Stimulated activated CD8-positive, alpha-beta memory T cell treated with anti-CD3 and anti-CD28 coated beads, Interleukin-7, amount 100 ng/mL, for 24 hours (primary cell): Measurements from ENCODE around the gene PDCD1.

Experiments
- DNase-seq: peaks from one replicate; pipeline ENCODE4 v3.0.0-alpha.2; 2020; ENCODE audit warnings: low read depth

PDCD1 gene

GRCh38 chr2:241865416-241865956, 6.8 kb upstream of the PDCD1 start:
- no peak for DNase-seq

- DNase-seq = no peak
These were observed 6.1 kb upstream of the PDCD1 start for GRCh38 chr2:241864850-241865213.

DNA sequence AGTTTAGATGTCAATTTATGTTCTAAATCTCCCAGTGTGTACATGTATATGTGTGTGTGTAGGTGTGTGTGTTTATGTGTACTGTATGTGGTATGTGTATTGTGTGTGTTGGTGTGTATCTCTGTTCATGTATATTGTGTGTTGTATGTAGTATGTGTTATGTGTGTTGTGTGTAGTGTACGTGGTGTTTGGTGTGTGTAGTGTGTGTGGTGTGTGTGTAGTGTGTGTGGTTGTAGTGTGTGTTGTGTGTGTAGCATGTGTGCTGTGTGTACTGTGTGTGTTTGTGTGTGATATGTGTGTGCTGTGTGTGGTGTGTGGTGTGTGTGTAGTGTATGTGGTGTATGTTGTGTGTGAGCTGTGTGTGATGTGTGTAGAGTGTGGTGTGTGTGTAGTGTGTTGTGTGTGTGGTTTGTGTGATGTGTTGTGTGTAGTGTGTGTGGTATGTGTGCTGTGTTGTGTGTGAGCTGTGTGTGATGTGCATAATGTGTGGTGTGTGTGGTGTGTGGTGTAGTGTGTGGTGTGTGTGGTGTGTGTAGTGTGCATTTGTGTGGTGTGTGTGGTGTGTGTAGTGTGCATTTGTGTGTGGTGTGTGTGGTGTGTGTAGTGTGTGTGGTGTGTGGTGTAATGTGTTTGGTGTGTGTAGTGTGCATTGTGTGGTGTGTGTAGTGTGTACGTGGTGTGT, 5.6 kb upstream of the PDCD1 start:
- DNase-seq = no peak

- DNase-seq = peak; percentile 45
These were observed 4.9 kb upstream of the PDCD1 start for GRCh38 chr2:241863536-241863954.

GRCh38 chr2:241862775-241863535, 4.3 kb upstream of the PDCD1 start:
- no peak for DNase-seq

DNA sequence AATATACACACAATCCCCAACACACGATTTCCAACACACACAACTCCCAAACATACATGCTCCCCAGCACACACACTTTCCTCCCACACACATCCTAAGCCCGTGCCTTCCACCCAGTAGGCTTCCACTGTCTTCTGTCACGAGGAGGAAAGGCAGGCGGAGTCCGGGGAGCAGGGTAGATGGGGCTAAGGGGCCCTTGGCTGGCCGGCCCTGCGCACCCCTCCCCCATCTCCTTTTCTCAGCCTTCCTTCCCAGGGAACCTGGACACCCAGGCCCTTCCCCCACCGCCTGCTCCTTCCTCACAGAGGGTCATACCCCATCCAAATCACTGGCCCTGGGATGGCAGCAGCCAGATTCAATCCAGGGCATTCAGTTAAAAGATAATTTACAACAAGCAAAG, 3.4 kb upstream of the PDCD1 start:
- no peak for DNase-seq

DNA sequence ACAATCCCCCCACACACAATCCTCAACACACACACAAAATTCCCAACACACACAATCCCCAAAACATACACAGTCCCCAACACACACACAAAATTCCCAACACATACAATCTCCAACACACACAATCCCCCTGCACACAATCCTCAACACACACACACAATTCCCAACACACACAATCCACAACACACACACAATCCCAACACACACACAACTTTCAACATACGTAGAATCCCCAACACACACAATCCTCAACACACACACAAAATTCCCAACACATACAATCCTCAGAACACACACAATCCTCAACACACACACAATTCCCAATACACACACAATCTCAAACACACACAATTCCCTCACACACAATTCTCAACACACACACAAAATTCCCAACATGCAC, 2.6 kb upstream of the PDCD1 start:
- no peak for DNase-seq

- no peak for DNase-seq
These were observed 1.7 kb upstream of the PDCD1 start for GRCh38 chr2:241860184-241861078.

DNA sequence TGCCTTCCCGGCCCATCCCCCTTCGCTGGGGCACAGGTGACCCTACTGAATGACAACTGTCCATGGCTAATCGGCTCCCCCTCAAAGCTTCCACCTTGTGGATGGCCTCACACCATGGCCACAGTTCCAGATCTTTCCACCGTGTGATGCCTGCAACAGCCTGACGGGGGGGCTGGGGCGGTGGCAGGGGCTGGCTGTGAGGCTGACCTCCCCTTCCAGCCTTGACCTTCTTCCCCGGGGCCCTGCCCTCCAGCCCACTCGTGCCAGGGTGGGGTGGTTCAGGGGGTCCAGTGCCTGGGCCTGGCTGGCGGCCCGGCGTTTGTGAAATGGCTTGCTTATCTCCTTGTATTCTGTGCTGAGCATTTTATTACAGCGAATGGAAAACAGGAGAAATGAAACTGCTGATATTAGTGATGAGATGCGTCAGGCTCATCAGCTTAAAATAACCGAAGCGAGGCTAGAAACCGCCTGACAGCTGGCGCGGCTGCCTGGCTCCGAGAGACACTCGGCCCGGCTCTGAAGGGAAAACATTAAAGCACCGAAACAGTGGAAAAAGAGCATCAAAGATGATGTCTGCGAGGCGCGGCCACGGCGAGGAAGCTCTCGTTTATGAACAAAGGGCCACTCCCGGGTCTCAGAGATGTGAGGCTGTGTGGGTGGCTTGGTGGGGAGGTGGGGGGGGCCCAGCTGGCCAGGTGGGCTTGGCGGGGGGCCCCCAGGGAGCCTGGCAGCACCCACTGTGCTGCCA, 916 bp upstream of the PDCD1 start:
- DNase-seq = no peak

GRCh38 chr2:241859017-241859435, 332 bp upstream of the PDCD1 start:
- DNase-seq = no peak

GRCh38 chr2:241857572-241858121, 1.0 kb downstream of the PDCD1 start:
- DNase-seq = no peak

- DNase-seq = no peak
These were observed 1.6 kb downstream of the PDCD1 start for GRCh38 chr2:241857041-241857541.

DNA sequence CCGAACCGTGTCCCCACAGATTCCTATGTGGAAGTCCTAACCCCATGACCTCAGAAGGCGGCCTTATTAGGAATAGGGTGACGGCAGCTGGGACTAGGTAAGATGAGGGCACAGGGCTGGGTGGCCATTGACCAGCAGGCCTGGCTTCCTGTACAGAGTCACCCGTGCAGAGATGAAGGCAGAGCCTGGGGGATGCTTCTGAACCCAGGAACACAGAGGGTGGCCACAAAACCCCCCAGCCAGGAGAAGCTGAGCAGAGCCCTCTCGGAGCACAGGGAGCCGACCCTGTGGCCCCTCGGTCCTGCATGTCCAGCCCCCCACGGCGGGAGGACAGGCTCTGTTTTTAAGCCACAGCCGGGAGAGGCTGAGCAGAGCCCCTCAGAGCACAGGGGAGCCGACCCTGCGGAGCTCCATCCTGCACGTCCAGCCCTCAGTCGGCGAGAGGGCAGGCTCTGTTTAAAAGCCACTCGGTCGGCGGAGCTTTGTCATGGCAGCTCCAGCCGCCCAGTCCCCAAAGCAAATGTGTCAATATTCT, 2.7 kb downstream of the PDCD1 start:
- DNase-seq = no peak

- no peak for DNase-seq
These were observed 3.3 kb downstream of the PDCD1 start for GRCh38 chr2:241855245-241855887.

DNA sequence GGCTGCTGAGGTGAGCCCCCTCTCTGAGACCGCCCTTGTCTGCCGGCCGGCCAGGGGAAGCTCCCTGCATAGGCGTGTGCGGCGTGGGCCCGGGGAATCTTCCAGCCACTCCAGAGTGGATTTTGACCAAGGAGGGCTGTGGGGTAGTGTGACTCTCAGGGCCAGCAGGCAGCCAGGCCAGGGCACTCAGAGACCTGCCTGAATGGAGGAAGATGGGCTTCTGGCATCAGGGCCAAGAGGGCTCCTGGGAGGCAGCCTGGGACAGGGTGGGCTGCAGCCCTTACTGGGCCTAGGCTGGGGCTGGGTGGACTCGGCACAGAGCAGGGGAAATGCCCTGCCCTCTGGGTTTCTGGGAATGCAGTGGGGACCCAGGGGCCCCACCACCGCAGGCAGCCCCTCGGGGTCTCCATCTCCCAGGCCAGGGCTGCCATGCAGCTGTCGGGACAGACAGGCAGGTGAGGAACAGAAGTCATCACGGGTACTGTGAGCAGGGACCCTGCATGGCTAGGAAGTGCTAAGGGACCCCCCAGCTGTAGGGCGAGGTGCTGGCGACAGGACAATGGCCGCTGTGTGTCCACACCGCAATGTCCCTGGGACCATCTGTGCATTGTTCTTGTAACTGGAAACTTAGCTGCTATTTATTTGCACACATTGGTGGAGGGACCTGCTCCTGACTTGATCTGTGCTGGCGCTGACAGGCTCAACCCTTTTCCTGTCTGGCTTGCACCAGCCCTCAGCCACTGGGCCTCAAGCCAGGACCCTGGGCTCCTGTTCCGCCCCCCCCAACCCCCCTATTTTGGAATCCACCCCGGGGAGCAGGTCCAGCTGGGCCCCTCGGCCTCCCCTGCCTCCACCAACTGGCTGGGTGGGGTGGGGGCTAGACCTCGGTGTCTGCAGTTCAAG, 4.1 kb downstream of the PDCD1 start:
- DNase-seq = no peak

GRCh38 chr2:241853651-241854341, 4.9 kb downstream of the PDCD1 start:
- DNase-seq = no peak

GRCh38 chr2:241852981-241853631, 5.6 kb downstream of the PDCD1 start:
- no peak for DNase-seq
